ENCODE results near the gene INPP5A.

Gene INPP5A

GRCh38 chr10:132612571-132613504 is 75.3 kb downstream of the INPP5A start:
- Histone ChIP-seq H3K4me3 (ENCODE audit: low read depth, low read length) (no peak overlapping the region), H3K4me1 (ENCODE audit: control insufficient read depth, insufficient read depth, low read length) (peaks cover 6% of the 10 kb centered on the region; the same call in 1 of the 2 replicates), H3K27ac (ENCODE audit: low read depth, low read length) (no peak overlapping the region)

GRCh38 chr10:132613566-132614348 is 76.2 kb downstream of the INPP5A start:
- H3K4me3 ChIP-seq (ENCODE audit: low read depth, low read length) = no peak overlapping the region
- no peaks in the 10 kb centered on the region for H3K27me3 ChIP-seq (ENCODE audit: control insufficient read depth, insufficient read depth, low read length)
- no peak overlapping the region for H3K27ac ChIP-seq (ENCODE audit: low read depth, low read length)
- no peak overlapping the region for H3K9ac ChIP-seq (ENCODE audit: low read length)
- H3K36me3 ChIP-seq (ENCODE audit: control insufficient read depth, insufficient read depth, low read length) = peaks cover 3% of the 10 kb centered on the region; the same call in 1 of the 2 replicates
- peaks cover 14% of the 10 kb centered on the region for H3K9me3 ChIP-seq (ENCODE audit: control insufficient read depth, insufficient read depth, low read depth, low read length)
- H3K4me1 ChIP-seq (ENCODE audit: control insufficient read depth, insufficient read depth, low read length) = peaks cover 6% of the 10 kb centered on the region; the same call in 1 of the 2 replicates

More at GRCh38 chr10:132612571-132613504, 75.3 kb downstream of the INPP5A start:
- no peak overlapping the region for H3K9ac ChIP-seq (ENCODE audit: low read length)
- H3K9me3 ChIP-seq (ENCODE audit: control insufficient read depth, insufficient read depth, low read depth, low read length) = peaks cover 6% of the 10 kb centered on the region; the same call in 1 of the 2 replicates
- no peaks in the 10 kb centered on the region for H3K27me3 ChIP-seq (ENCODE audit: control insufficient read depth, insufficient read depth, low read length)
- H3K36me3 ChIP-seq (ENCODE audit: control insufficient read depth, insufficient read depth, low read length) = peaks cover 3% of the 10 kb centered on the region; the same call in 1 of the 2 replicates

GRCh38 chr10:132614431-132615340 is 77.1 kb downstream of the INPP5A start:
- Histone ChIP-seq H3K4me1 (ENCODE audit: control insufficient read depth, insufficient read depth, low read length) (peaks cover 6% of the 10 kb centered on the region; the same call in 1 of the 2 replicates), H3K36me3 (ENCODE audit: control insufficient read depth, insufficient read depth, low read length) (peaks cover 3% of the 10 kb centered on the region; the same call in 1 of the 2 replicates), H3K9ac (ENCODE audit: low read length) (peak overlapping the region; percentile 7), H3K9me3 (ENCODE audit: control insufficient read depth, insufficient read depth, low read depth, low read length) (peaks cover 23% of the 10 kb centered on the region), H3K4me3 (ENCODE audit: low read depth, low read length) (no peak overlapping the region), H3K27ac (ENCODE audit: low read depth, low read length) (no peak overlapping the region), H3K27me3 (ENCODE audit: control insufficient read depth, insufficient read depth, low read length) (no peaks in the 10 kb centered on the region)

GRCh38 chr10:132615341-132616169 is 78.0 kb downstream of the INPP5A start:
- Histone ChIP-seq H3K36me3 (ENCODE audit: control insufficient read depth, insufficient read depth, low read length) (peaks cover 3% of the 10 kb centered on the region; the same call in 1 of the 2 replicates), H3K27ac (ENCODE audit: low read depth, low read length) (no peak overlapping the region), H3K4me3 (ENCODE audit: low read depth, low read length) (no peak overlapping the region), H3K27me3 (ENCODE audit: control insufficient read depth, insufficient read depth, low read length) (no peaks in the 10 kb centered on the region), H3K9me3 (ENCODE audit: control insufficient read depth, insufficient read depth, low read depth, low read length) (peaks cover 30% of the 10 kb centered on the region), H3K9ac (ENCODE audit: low read length) (no peak overlapping the region), H3K4me1 (ENCODE audit: control insufficient read depth, insufficient read depth, low read length) (peaks cover 6% of the 10 kb centered on the region; the same call in 1 of the 2 replicates)

- Histone ChIP-seq H3K4me1 (ENCODE audit: control insufficient read depth, insufficient read depth, low read length) (peaks cover 6% of the 10 kb centered on the region; the same call in 1 of the 2 replicates), H3K27me3 (ENCODE audit: control insufficient read depth, insufficient read depth, low read length) (no peaks in the 10 kb centered on the region), H3K36me3 (ENCODE audit: control insufficient read depth, insufficient read depth, low read length) (peaks cover 3% of the 10 kb centered on the region; the same call in 1 of the 2 replicates), H3K9me3 (ENCODE audit: control insufficient read depth, insufficient read depth, low read depth, low read length) (peaks cover 37% of the 10 kb centered on the region), H3K4me3 (ENCODE audit: low read depth, low read length) (no peak overlapping the region), H3K27ac (ENCODE audit: low read depth, low read length) (no peak overlapping the region), H3K9ac (ENCODE audit: low read length) (no peak overlapping the region)
These were observed 78.8 kb downstream of the INPP5A start for GRCh38 chr10:132616170-132616995.

- H3K9me3 ChIP-seq (ENCODE audit: control insufficient read depth, insufficient read depth, low read depth, low read length) = peaks cover 39% of the 10 kb centered on the region
- H3K27ac ChIP-seq (ENCODE audit: low read depth, low read length) = no peak overlapping the region
- H3K9ac ChIP-seq (ENCODE audit: low read length) = no peak overlapping the region
- H3K4me3 ChIP-seq (ENCODE audit: low read depth, low read length) = no peak overlapping the region
- H3K36me3 ChIP-seq (ENCODE audit: control insufficient read depth, insufficient read depth, low read length) = peaks cover 3% of the 10 kb centered on the region; the same call in 1 of the 2 replicates
- H3K27me3 ChIP-seq (ENCODE audit: control insufficient read depth, insufficient read depth, low read length) = no peaks in the 10 kb centered on the region
- peaks cover 6% of the 10 kb centered on the region; the same call in 1 of the 2 replicates for H3K4me1 ChIP-seq (ENCODE audit: control insufficient read depth, insufficient read depth, low read length)
These were observed 79.6 kb downstream of the INPP5A start for GRCh38 chr10:132616996-132617736.

- Histone ChIP-seq H3K9me3 (ENCODE audit: control insufficient read depth, insufficient read depth, low read depth, low read length) (peaks cover 39% of the 10 kb centered on the region), H3K27ac (ENCODE audit: low read depth, low read length) (no peak overlapping the region), H3K9ac (ENCODE audit: low read length) (no peak overlapping the region), H3K4me1 (ENCODE audit: control insufficient read depth, insufficient read depth, low read length) (peaks cover 6% of the 10 kb centered on the region; the same call in 1 of the 2 replicates), H3K36me3 (ENCODE audit: control insufficient read depth, insufficient read depth, low read length) (peaks cover 3% of the 10 kb centered on the region; the same call in 1 of the 2 replicates), H3K4me3 (ENCODE audit: low read depth, low read length) (no peak overlapping the region), H3K27me3 (ENCODE audit: control insufficient read depth, insufficient read depth, low read length) (no peaks in the 10 kb centered on the region)
These were observed 80.1 kb downstream of the INPP5A start for GRCh38 chr10:132617737-132618052.

GRCh38 chr10:132618158-132618919 is 80.8 kb downstream of the INPP5A start:
- H3K27ac ChIP-seq (ENCODE audit: low read depth, low read length) = no peak overlapping the region
- H3K4me1 ChIP-seq (ENCODE audit: control insufficient read depth, insufficient read depth, low read length) = peaks cover 6% of the 10 kb centered on the region; the same call in 1 of the 2 replicates
- H3K9me3 ChIP-seq (ENCODE audit: control insufficient read depth, insufficient read depth, low read depth, low read length) = peaks cover 39% of the 10 kb centered on the region
- H3K9ac ChIP-seq (ENCODE audit: low read length) = no peak overlapping the region
- H3K4me3 ChIP-seq (ENCODE audit: low read depth, low read length) = no peak overlapping the region
- no peaks in the 10 kb centered on the region for H3K27me3 ChIP-seq (ENCODE audit: control insufficient read depth, insufficient read depth, low read length)
- peaks cover 3% of the 10 kb centered on the region; the same call in 1 of the 2 replicates for H3K36me3 ChIP-seq (ENCODE audit: control insufficient read depth, insufficient read depth, low read length)

Measured in HUES6 (cell line).